ENCODE data around the gene RAET1L. TPM values are rescaled to one million over a fixed set of nuclear protein-coding genes. Genes with fewer than 3 reads are reported as not detected.
A peak's percentile ranks its signal among the peaks of the same experiment; 100 is the strongest.
"Not testable (repeated sequence)": the region's sequence is repeated elsewhere in the genome, so short reads cannot be mapped to it uniquely, and the experiment has no call there.

RAET1L gene
- total RNA-seq, 6 experiments from 2014 or later = not detected

GRCh38 chr6:149995235-149995750, 30.0 kb downstream of the RAET1L start:
- Mint-ChIP-seq H3K4me3 (no peak overlapping the region), H3K4me1 (ENCODE audit: low read depth) (peaks cover 10% of the 10 kb centered on the region), H3K9me3 (no peaks in the 10 kb centered on the region), H3K36me3 (ENCODE audit: low read depth) (no peaks in the 10 kb centered on the region), H3K27ac (no peak overlapping the region), H3K27me3 (ENCODE audit: insufficient read depth) (peaks cover 64% of the 10 kb centered on the region)
- no peak for DNase-seq
- no peak for TF ChIP-seq CTCF (IDR thresholded peaks at IDR 0.05)

- DNase-seq = no peak
- Mint-ChIP-seq H3K4me1 (ENCODE audit: low read depth) (peaks cover 17% of the 10 kb centered on the region), H3K27me3 (ENCODE audit: insufficient read depth) (peaks cover 81% of the 10 kb centered on the region), H3K36me3 (ENCODE audit: low read depth) (peaks cover 9% of the 10 kb centered on the region), H3K9me3 (peaks cover 18% of the 10 kb centered on the region), H3K4me3 (no peak overlapping the region), H3K27ac (no peak overlapping the region)
- no peak for TF ChIP-seq CTCF (IDR thresholded peaks at IDR 0.05)
Measured at GRCh38 chr6:149991838-149992237, 33.5 kb downstream of the RAET1L start.

GRCh38 chr6:149991472-149991795, 33.9 kb downstream of the RAET1L start:
- not testable (repeated sequence) for H3K27ac Mint-ChIP-seq; H3K4me3 Mint-ChIP-seq; DNase-seq; H3K36me3 Mint-ChIP-seq (ENCODE audit: low read depth)
- peaks cover 18% of the 10 kb centered on the region for H3K9me3 Mint-ChIP-seq
- peaks cover 17% of the 10 kb centered on the region for H3K4me1 Mint-ChIP-seq (ENCODE audit: low read depth)
- peaks cover 81% of the 10 kb centered on the region for H3K27me3 Mint-ChIP-seq (ENCODE audit: insufficient read depth)

DNA sequence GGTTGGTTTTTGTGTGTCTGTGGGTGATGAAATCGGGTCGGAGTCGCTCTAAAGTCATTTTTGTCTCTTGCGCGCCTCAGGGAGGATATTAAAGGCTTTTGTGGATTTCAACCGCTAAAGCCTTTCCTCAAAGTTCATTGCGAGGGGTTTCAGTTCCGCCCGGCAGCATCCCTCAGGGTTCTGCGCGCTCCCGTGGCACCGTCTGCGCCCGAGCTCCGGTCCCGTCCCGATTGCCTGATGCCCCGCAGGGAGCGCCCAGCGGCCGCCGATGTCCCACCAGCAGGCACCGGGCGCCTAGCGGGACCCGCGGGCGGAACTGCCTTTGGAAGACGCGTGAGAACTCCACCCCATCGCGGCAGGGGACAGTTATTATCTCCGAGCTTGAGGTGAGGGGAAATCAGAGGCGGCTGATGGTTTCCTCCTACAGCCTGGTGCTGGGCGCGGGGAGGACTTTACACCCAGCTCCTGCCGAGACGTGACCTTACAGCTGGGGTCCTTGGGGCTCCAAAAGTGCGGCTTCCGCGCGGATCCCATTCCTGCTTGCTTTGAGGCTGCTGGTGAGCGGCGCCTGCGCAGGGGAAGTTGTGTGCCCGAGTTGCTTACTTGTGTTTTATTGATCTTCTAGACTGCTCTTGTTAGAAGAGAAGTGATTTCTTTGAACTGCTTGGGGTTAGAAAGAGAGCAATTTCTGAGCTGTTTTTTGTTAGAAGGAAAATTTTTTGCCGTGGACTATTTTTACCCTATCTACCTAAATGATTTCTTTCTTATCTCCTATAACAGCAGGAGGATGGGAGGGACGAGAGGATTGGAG, 34.5 kb downstream of the RAET1L start:
- peaks cover 18% of the 10 kb centered on the region for H3K9me3 Mint-ChIP-seq
- H3K27me3 Mint-ChIP-seq (ENCODE audit: insufficient read depth) = peaks cover 79% of the 10 kb centered on the region
- no peak for DNase-seq
- H3K4me3 Mint-ChIP-seq = peak overlapping the region; percentile 47
- H3K36me3 Mint-ChIP-seq (ENCODE audit: low read depth) = peaks cover 9% of the 10 kb centered on the region
- H3K27ac Mint-ChIP-seq = no peak overlapping the region
- peaks cover 17% of the 10 kb centered on the region for H3K4me1 Mint-ChIP-seq (ENCODE audit: low read depth)
- TF ChIP-seq CTCF (IDR thresholded peaks at IDR 0.05) = no peak

GRCh38 chr6:149990212-149990660, 35.1 kb downstream of the RAET1L start:
- H3K9me3 Mint-ChIP-seq = peaks cover 18% of the 10 kb centered on the region
- peaks cover 80% of the 10 kb centered on the region for H3K27me3 Mint-ChIP-seq (ENCODE audit: insufficient read depth)
- H3K4me1 Mint-ChIP-seq (ENCODE audit: low read depth) = peaks cover 17% of the 10 kb centered on the region
- no peak for DNase-seq
- H3K4me3 Mint-ChIP-seq = peak overlapping the region; percentile 47
- no peak for TF ChIP-seq CTCF (IDR thresholded peaks at IDR 0.05)
- H3K27ac Mint-ChIP-seq = no peak overlapping the region
- peaks cover 9% of the 10 kb centered on the region for H3K36me3 Mint-ChIP-seq (ENCODE audit: low read depth)

GRCh38 chr6:149988550-149989346, 36.6 kb downstream of the RAET1L start:
- Mint-ChIP-seq H3K36me3 (ENCODE audit: low read depth) (peaks cover 9% of the 10 kb centered on the region), H3K4me1 (ENCODE audit: low read depth) (peaks cover 17% of the 10 kb centered on the region), H3K4me3 (no peak overlapping the region), H3K27me3 (ENCODE audit: insufficient read depth) (peaks cover 83% of the 10 kb centered on the region), H3K27ac (no peak overlapping the region), H3K9me3 (peaks cover 18% of the 10 kb centered on the region)
- DNase-seq = no peak
- no peak for TF ChIP-seq CTCF (IDR thresholded peaks at IDR 0.05)
